ENCODE measurements around the gene KCTD11.
"Not testable (repeated sequence)": the region's sequence is repeated elsewhere in the genome, so short reads cannot be mapped to it uniquely, and the experiment has no call there.

DNA sequence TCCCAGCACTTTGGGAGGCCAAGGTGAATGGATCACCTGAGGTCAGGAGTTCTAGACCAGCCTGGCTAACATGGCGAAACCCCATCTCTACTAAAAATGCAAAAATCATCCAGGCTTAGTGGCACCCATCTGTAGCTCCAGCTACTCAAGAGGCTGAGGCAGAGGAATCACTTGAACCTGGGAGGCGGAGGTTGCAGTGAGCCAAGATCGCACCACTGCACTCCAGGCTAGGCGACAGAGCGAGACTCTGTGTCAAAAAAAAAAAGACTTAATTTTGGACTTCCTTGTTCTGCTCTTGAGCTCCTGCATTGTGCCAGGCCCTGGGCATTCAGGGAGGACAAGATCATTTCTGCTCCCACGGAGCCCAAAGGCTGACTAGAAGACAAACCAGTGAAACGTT, 14.4 kb upstream of the KCTD11 start:
- not testable (repeated sequence) for TF ChIP-seq EP300 (IDR thresholded peaks at IDR 0.05; ENCODE audit: borderline replicate concordance in 1 of 2, control insufficient read depth in 1 of 2, low read depth in 2 of 2, low read length in 2 of 2); POLR2A (IDR thresholded peaks at IDR 0.05; ENCODE audit: low read depth, low read length); POLR2AphosphoS5 (IDR thresholded peaks at IDR 0.05; ENCODE audit: low read length); SIX5 (IDR thresholded peaks at IDR 0.05; ENCODE audit: low read depth, low read length, severe bottlenecking)
- TF ChIP-seq, protein P1, sequence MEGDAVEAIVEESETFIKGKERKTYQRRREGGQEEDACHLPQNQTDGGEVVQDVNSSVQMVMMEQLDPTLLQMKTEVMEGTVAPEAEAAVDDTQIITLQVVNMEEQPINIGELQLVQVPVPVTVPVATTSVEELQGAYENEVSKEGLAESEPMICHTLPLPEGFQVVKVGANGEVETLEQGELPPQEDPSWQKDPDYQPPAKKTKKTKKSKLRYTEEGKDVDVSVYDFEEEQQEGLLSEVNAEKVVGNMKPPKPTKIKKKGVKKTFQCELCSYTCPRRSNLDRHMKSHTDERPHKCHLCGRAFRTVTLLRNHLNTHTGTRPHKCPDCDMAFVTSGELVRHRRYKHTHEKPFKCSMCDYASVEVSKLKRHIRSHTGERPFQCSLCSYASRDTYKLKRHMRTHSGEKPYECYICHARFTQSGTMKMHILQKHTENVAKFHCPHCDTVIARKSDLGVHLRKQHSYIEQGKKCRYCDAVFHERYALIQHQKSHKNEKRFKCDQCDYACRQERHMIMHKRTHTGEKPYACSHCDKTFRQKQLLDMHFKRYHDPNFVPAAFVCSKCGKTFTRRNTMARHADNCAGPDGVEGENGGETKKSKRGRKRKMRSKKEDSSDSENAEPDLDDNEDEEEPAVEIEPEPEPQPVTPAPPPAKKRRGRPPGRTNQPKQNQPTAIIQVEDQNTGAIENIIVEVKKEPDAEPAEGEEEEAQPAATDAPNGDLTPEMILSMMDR (IDR thresholded peaks at IDR 0.05 in 2 of 3, conservative IDR thresholded peaks at IDR 0.05 in 1 of 3; ENCODE audit: control insufficient read depth in 2 of 3, extremely low read depth in 1 of 3, insufficient read depth in 1 of 3, low read depth in 3 of 3, low read length in 3 of 3), result not testable (repeated sequence)

Measured in GM12878 (cell line).